ENCODE measurements around the gene FDX2. TPM values are rescaled to one million over a fixed set of nuclear protein-coding genes. Genes with fewer than 3 reads are reported as not detected.
A peak's percentile ranks its signal among the peaks of the same experiment; 100 is the strongest.

FDX2 gene
- total and polyA plus RNA-seq, 9 donors, result 2.5 to 23.6 (median 13.2) TPM

- peak; percentile 71 to 84 (median 74) for DNase-seq
- no peaks in the 10 kb centered on the region for H3K36me3 ChIP-seq
- H3K4me1 ChIP-seq (ENCODE audit: insufficient read depth), result peaks cover 8% of the 10 kb centered on the region
- no peaks in the 10 kb centered on the region for H3K9me3 ChIP-seq
- WGBS, 3 donors, result 3 to 4% (median 3%) methylated on average over 48 to 51 of the region's 51 CpGs
- H3K4me3 ChIP-seq, result peak within 1 kb of the TSS; percentile 39
- peak; percentile 40 for TF ChIP-seq POLR2A (IDR thresholded peaks at IDR 0.05)
- TF ChIP-seq CTCF (IDR thresholded peaks at IDR 0.05), result peak in 2 of 3 donors; percentile 6 to 14
- peak; percentile 56 for TF ChIP-seq EP300 (IDR thresholded peaks at IDR 0.05)
- intact Hi-C loops (cut with DNase I), result loop anchor here in 1 of 4 donors (1.0 to 2.0 kb wide), 2 partner anchors 113 to 118 kb away; no protein-coding TSS in a partner anchor
- H3K27me3 ChIP-seq, result no peaks in the 10 kb centered on the region
- H3K27ac ChIP-seq, result peak within 1 kb of the TSS; percentile 58 to 65
Observed at GRCh38 chr19:10270616-10271394, 45.0 kb downstream of the FDX2 start, which contains the start of gene ICAM1. Gene ICAM1, plus strand, starts transcription at chr19:10271120. Its CDS starts 40 bp downstream, at chr19:10271160.

- Histone ChIP-seq H3K36me3 (no peaks in the 10 kb centered on the region), H3K4me1 (ENCODE audit: insufficient read depth) (peaks cover 8% of the 10 kb centered on the region), H3K27me3 (no peaks in the 10 kb centered on the region), H3K27ac (peak overlapping the region; percentile 58 to 65), H3K9me3 (no peaks in the 10 kb centered on the region), H3K4me3 (peak overlapping the region; percentile 39)
- DNase-seq, result peak in 4 of 5 donors; percentile 46 to 71 (median 56)
- TF ChIP-seq POLR2A (IDR thresholded peaks at IDR 0.05) (no peak), EP300 (IDR thresholded peaks at IDR 0.05) (no peak), CTCF (IDR thresholded peaks at IDR 0.05) (no peak)
- intact Hi-C loops (cut with DNase I), result loop anchor here in 1 of 4 donors (2.0 kb wide), 1 partner anchor 119 kb away; no protein-coding TSS in a partner anchor
- 2 to 4% (median 2%) methylated on average over 34 to 37 of the region's 37 CpGs for WGBS, 3 donors
Observed at GRCh38 chr19:10270180-10270615, 45.6 kb downstream of the FDX2 start.

GRCh38 chr19:10269333-10270179 lies 46.3 kb downstream of the FDX2 start:
- 3 to 5% (median 3%) methylated on average over 51 to 59 of the region's 59 CpGs for WGBS, 3 donors
- TF ChIP-seq EP300 (IDR thresholded peaks at IDR 0.05), result no peak
- TF ChIP-seq CTCF (IDR thresholded peaks at IDR 0.05), result peak; percentile 84 to 93 (median 92)

GRCh38 chr19:10268071-10268470 lies 47.7 kb downstream of the FDX2 start:
- DNase-seq, result no peak

More at GRCh38 chr19:10269333-10270179, 46.3 kb downstream of the FDX2 start:
- H3K27ac ChIP-seq, result peak overlapping the region in 1 of 2 donors; percentile 65
- H3K27me3 ChIP-seq, result no peaks in the 10 kb centered on the region
- DNase-seq, result peak; percentile 76 to 91 (median 87)
- H3K4me1 ChIP-seq (ENCODE audit: insufficient read depth), result peaks cover 8% of the 10 kb centered on the region
- peak overlapping the region; percentile 39 for H3K4me3 ChIP-seq
- no peaks in the 10 kb centered on the region for H3K36me3 ChIP-seq
- no peaks in the 10 kb centered on the region for H3K9me3 ChIP-seq
- intact Hi-C loops (cut with DNase I), result loop anchor here (1.0 to 2.0 kb wide), 2 partner anchors 119 to 120 kb away; no protein-coding TSS in a partner anchor

More at GRCh38 chr19:10268071-10268470, 47.7 kb downstream of the FDX2 start:
- intact Hi-C loops (cut with DNase I), result loop anchor here in 2 of 4 donors (2.0 kb wide), 1 partner anchor 121 kb away; no protein-coding TSS in a partner anchor
- WGBS, 3 donors, result 61 to 68% (median 66%) methylated on average over 6 of the region's 6 CpGs
- Histone ChIP-seq H3K36me3 (no peaks in the 10 kb centered on the region), H3K4me3 (no peak overlapping the region), H3K27me3 (no peaks in the 10 kb centered on the region), H3K9me3 (no peaks in the 10 kb centered on the region), H3K4me1 (ENCODE audit: insufficient read depth) (peaks cover 8% of the 10 kb centered on the region), H3K27ac (no peak overlapping the region)
- TF ChIP-seq EP300 (IDR thresholded peaks at IDR 0.05), result no peak
- no peak for TF ChIP-seq POLR2A (IDR thresholded peaks at IDR 0.05)
- TF ChIP-seq CTCF (IDR thresholded peaks at IDR 0.05), result no peak

Data from ovary (tissue), 9 donors.